MCF 10A (cell line): ENCODE results near the gene MAGEA4. TPM values are rescaled to one million over a fixed set of nuclear protein-coding genes. Genes with fewer than 3 reads are reported as not detected.

Experiments used
- BruUV-seq: library from RNA; stranded (reverse); fragments of 400-500 nt; replicated peaks from 2 replicates; lab custom pipeline; 2021; lab: Mats Ljungman, UMichigan
- CTCF ChIA-PET: fragments of 300-600 bp; sonication (Branson Sonifier 250); formaldehyde crosslinking; extraction: SDS; loops from one replicate; lab custom pipeline; 2021; ENCODE audit warnings: antibody characterized with exemption, inconsistent platforms; lab: Yijun Ruan, JAX
- POLR2A ChIA-PET: fragments of 300-600, 350-650 bp; sonication (Branson Sonifier 250); formaldehyde crosslinking; extraction: SDS; loops from one replicate; lab custom pipeline; 2020; ENCODE audit warnings: antibody characterized with exemption, inconsistent platforms; lab: Yijun Ruan, JAX
- DNase-seq: peaks from one replicate; pipeline ENCODE4 v3.0.0-alpha.2; 2018; ENCODE audit not compliant: unreplicated experiment
- H3K27ac Mint-ChIP-seq: one replicate; pipeline ENCODE4 v1.8.0; 2022; ENCODE audit warnings: mild to moderate bottlenecking, low read depth, mixed read lengths; ENCODE audit not compliant: unreplicated experiment
- H3K27me3 Mint-ChIP-seq: one replicate; pipeline ENCODE4 v1.8.0; 2022; ENCODE audit warnings: mixed read lengths; ENCODE audit not compliant: insufficient read depth, unreplicated experiment
- H3K36me3 Mint-ChIP-seq: one replicate; pipeline ENCODE4 v1.8.0; 2022; ENCODE audit warnings: mild to moderate bottlenecking, moderate library complexity, mixed read lengths; ENCODE audit not compliant: insufficient read depth, unreplicated experiment
- H3K4me1 Mint-ChIP-seq: one replicate; pipeline ENCODE4 v1.8.0; 2022; ENCODE audit warnings: mixed read lengths; ENCODE audit not compliant: insufficient read depth, unreplicated experiment
- H3K4me3 Mint-ChIP-seq: one replicate; pipeline ENCODE4 v1.8.0; 2022; ENCODE audit warnings: mild to moderate bottlenecking, moderate library complexity, mixed read lengths; ENCODE audit not compliant: unreplicated experiment
- H3K9me3 Mint-ChIP-seq: one replicate; pipeline ENCODE4 v1.8.0; 2022; ENCODE audit warnings: mixed read lengths; ENCODE audit not compliant: unreplicated experiment
- CTCF ChIP-seq: fragments of 200-600 bp; IDR thresholded peaks from one replicate; pipeline ENCODE4 v1.8.0; 2022; ENCODE audit warnings: antibody characterized with exemption, mild to moderate bottlenecking; ENCODE audit not compliant: unreplicated experiment
- intact Hi-C: fragments of 100-400 bp; cut with micrococcal nuclease; formaldehyde crosslinking; loops from 2 replicates; pipeline ENCODE4 v1.14.1; 2022
- total RNA-seq: library from RNA; stranded (reverse); gene quantifications from 2 replicates; pipeline ENCODE4 v1.2.3, GENCODE V29; 2022

MAGEA4 gene
- total RNA-seq, 1 experiment from 2014 or later = not detected

DNA sequence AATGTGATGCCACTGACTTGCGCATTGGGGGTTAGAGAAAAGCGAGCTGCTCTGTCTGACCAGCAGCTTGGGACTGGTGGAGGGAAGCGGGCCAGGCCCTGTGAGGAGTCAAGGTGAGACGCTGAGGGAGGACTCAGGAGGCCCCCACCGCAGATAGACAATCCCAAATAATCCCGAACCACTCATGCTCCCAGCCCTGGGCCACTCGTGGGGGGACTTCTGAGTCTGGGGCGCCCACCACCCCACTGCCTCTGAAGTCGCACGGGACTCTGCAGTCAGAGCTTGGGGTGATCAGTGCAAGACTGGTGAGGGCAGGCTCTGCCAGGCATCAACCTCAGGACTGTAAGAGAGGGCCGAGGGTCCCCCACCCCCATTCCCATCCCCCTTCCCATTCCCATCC, 6.9 kb downstream of the MAGEA4 start:
- intact Hi-C loops = no loop called here
- Mint-ChIP-seq H3K27ac (no peak overlapping the region), H3K9me3 (no peaks in the 10 kb centered on the region), H3K36me3 (no peaks in the 10 kb centered on the region), H3K4me3 (no peak overlapping the region), H3K27me3 (no peaks in the 10 kb centered on the region), H3K4me1 (no peaks in the 10 kb centered on the region)
- ChIA-PET POLR2A (no interaction called here), CTCF (no interaction called here)
- no TSS peak for BruUV-seq
- DNase-seq = no peak
- no peak for TF ChIP-seq CTCF

- no peak overlapping the region for H3K4me3 Mint-ChIP-seq
- BruUV-seq = no TSS peak
- no peaks in the 10 kb centered on the region for H3K4me1 Mint-ChIP-seq
- no peaks in the 10 kb centered on the region for H3K36me3 Mint-ChIP-seq
- no peaks in the 10 kb centered on the region for H3K9me3 Mint-ChIP-seq
- intact Hi-C loops = no loop called here
- ChIA-PET POLR2A (no interaction called here), CTCF (no interaction called here)
- H3K27me3 Mint-ChIP-seq = no peaks in the 10 kb centered on the region
- no peak for TF ChIP-seq CTCF
- no peak for DNase-seq
- no peak overlapping the region for H3K27ac Mint-ChIP-seq
These were observed 7.4 kb downstream of the MAGEA4 start for GRCh38 chrX:151920101-151920500.

- no peak for TF ChIP-seq CTCF
- BruUV-seq = no TSS peak
- no peaks in the 10 kb centered on the region for H3K9me3 Mint-ChIP-seq
These were observed 7.8 kb downstream of the MAGEA4 start for GRCh38 chrX:151920530-151920929.

DNA sequence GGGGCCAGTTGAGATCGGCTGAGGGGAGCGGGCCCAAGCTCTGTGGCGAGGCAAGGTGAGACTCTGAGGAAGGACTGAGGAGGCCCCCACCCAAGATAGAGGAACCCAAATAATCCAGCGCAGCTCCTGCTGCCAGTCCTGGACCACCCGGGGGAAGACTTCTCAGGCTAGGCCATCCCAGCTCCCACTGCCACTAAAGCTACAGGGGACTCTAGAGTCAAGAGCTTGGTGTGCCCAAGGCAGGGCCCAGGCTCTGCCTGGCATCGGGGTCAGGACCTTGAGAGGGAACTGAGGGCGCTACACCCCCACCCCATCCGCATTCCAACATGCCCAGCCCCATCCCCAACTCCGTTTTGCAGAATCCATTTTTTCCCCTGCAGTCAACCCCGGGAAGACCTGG, 8.6 kb downstream of the MAGEA4 start:
- intact Hi-C loops = no loop called here
- ChIA-PET CTCF (no interaction called here), POLR2A (no interaction called here)
- H3K36me3 Mint-ChIP-seq = no peaks in the 10 kb centered on the region
- H3K27me3 Mint-ChIP-seq = no peaks in the 10 kb centered on the region
- H3K27ac Mint-ChIP-seq = no peak overlapping the region
- DNase-seq = no peak
- H3K4me1 Mint-ChIP-seq = no peaks in the 10 kb centered on the region
- BruUV-seq = no TSS peak
- H3K4me3 Mint-ChIP-seq = no peak overlapping the region
- TF ChIP-seq CTCF = no peak
- H3K9me3 Mint-ChIP-seq = no peaks in the 10 kb centered on the region

More at GRCh38 chrX:151920530-151920929, 7.8 kb downstream of the MAGEA4 start:
- ChIA-PET CTCF (no interaction called here), POLR2A (no interaction called here)
- H3K27me3 Mint-ChIP-seq = no peaks in the 10 kb centered on the region
- DNase-seq = no peak
- intact Hi-C loops = no loop called here
- no peaks in the 10 kb centered on the region for H3K4me1 Mint-ChIP-seq
- no peaks in the 10 kb centered on the region for H3K36me3 Mint-ChIP-seq
- H3K27ac Mint-ChIP-seq = no peak overlapping the region
- H3K4me3 Mint-ChIP-seq = no peak overlapping the region
